Natural killer cell (primary cell): ENCODE results near the gene SPOCK1. TPM values are rescaled to one million over a fixed set of nuclear protein-coding genes. Genes with fewer than 3 reads are reported as not detected.
"Not testable (repeated sequence)": the region's sequence is repeated elsewhere in the genome, so short reads cannot be mapped to it uniquely, and the experiment has no call there.

Source experiments
- ATAC-seq, 3 donors: fragments of 150-1000 bp in 2 of 3; fragments of 200-7000 bp in 1 of 3; cut with Tn5 transposase; 1 replicate in 1 of 3; 2 replicates in 2 of 3; pipeline ENCODE4 v1.10.0; 2021; ENCODE audit warnings: mild to moderate bottlenecking in 2 of 3, moderate library complexity in 2 of 3
- DNase-seq, 2 donors: peaks; one replicate each; pipeline versions ENCODE4 v3.0.0 to v3.0.0-alpha.2; 2013 to 2021; ENCODE audit warnings: mixed read lengths in 1 of 2
- H3K27ac ChIP-seq: one replicate; pipeline ENCODE4 v1.5.1; 2013; ENCODE audit warnings: mild to moderate bottlenecking, low read length
- H3K27me3 ChIP-seq: one replicate; pipeline ENCODE4 v1.6.1; 2013; ENCODE audit warnings: low read length; ENCODE audit not compliant: control insufficient read depth, insufficient read depth
- H3K36me3 ChIP-seq: one replicate; pipeline ENCODE4 v1.6.1; 2013; ENCODE audit warnings: low read length; ENCODE audit not compliant: control insufficient read depth, insufficient read depth
- H3K4me1 ChIP-seq: one replicate; pipeline ENCODE4 v1.6.1; 2013; ENCODE audit warnings: low read length; ENCODE audit not compliant: control insufficient read depth, insufficient read depth
- H3K4me3 ChIP-seq: one replicate; pipeline ENCODE4 v1.5.1; 2013; ENCODE audit warnings: low read length
- H3K9me3 ChIP-seq: one replicate; pipeline ENCODE4 v1.6.1; 2013; ENCODE audit warnings: low read length; ENCODE audit not compliant: control insufficient read depth, insufficient read depth
- H3K27ac Mint-ChIP-seq, 2 donors: one replicate each; pipeline ENCODE4 v1.8.0; 2022; ENCODE audit warnings: mild to moderate bottlenecking in 2 of 2, mixed read lengths in 2 of 2, moderate library complexity in 1 of 2
- H3K27me3 Mint-ChIP-seq, 2 donors: one replicate each; pipeline ENCODE4 v1.8.0; 2022; ENCODE audit warnings: low read depth in 2 of 2, mixed read lengths in 2 of 2
- H3K36me3 Mint-ChIP-seq: one replicate; pipeline ENCODE4 v1.8.0; 2022; ENCODE audit warnings: mixed read lengths
- H3K4me1 Mint-ChIP-seq, 2 donors: one replicate each; pipeline ENCODE4 v1.8.0; 2022; ENCODE audit warnings: mixed read lengths in 2 of 2
- H3K4me3 Mint-ChIP-seq: one replicate; pipeline ENCODE4 v1.8.0; 2022; ENCODE audit warnings: mild to moderate bottlenecking, moderate library complexity, mixed read lengths
- H3K9me3 Mint-ChIP-seq, 2 donors: one replicate each; pipeline ENCODE4 v1.8.0; 2022; ENCODE audit warnings: mixed read lengths in 2 of 2
- WGBS: methylation state at CpG from one replicate; pipeline ENCODE4 v1.1.7; 2013; ENCODE audit warnings: missing lambda C conversion rate; ENCODE audit not compliant: insufficient coverage; 5-methylcytosine and 5-hydroxymethylcytosine counted together
- intact Hi-C: fragments of 100-400 bp; cut with micrococcal nuclease; formaldehyde crosslinking; loops from one replicate; pipeline ENCODE4 v1.14.2; 2022
- total RNA-seq, 4 donors: library from RNA; stranded (reverse); fragments of 120-200 nt in 1 of 4; gene quantifications; one replicate each; pipeline versions ENCODE4 v1.2.3 to v1.2.4, GENCODE V29; 2013 to 2022
- TF ChIP-seq, protein P1 (sequence below): fragments of 200-600 bp; IDR thresholded peaks from one replicate; pipeline ENCODE4 v1.8.0; 2022; ENCODE audit warnings: antibody characterized with exemption

Gene SPOCK1
- total RNA-seq, 3 donors from 2014 or later (not counting 1 experiment from before 2014, with no cell fraction given), result 0.09 to 1.6 (median 0.61) TPM

DNA sequence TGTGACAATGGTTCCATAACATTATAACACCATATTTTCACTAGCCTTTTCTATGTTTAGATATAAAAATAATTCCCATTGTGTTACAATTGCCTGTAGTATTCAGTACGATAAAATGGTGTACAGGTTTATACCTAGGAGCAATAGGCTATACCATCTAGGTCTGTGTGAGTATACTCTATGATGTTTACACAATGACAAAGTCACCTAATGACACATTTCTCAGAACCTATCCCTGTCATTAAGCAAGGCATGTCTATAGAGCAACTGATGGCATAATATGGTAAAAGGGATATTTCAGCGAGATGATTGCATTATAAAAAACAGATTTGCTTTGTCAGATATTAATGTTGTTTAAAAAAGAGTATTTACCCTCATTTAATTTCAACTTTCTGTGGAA, 517.2 kb downstream of the SPOCK1 start:
- DNase-seq (no peak), ATAC-seq (no peak)
- H3K9me3 ChIP-seq, result no peaks in the 10 kb centered on the region
- no peak overlapping the region for H3K27ac ChIP-seq
- no peak overlapping the region for H3K4me3 ChIP-seq
- Mint-ChIP-seq H3K27me3 (no peaks in the 10 kb centered on the region), H3K9me3 (peaks cover 4 to 7% of the 10 kb centered on the region in 2 donors), H3K36me3 (no peaks in the 10 kb centered on the region), H3K4me3 (no peak overlapping the region), H3K4me1 (no peaks in the 10 kb centered on the region), H3K27ac (no peak overlapping the region)
- WGBS, result no CpG with 5 or more reads among the region's 2 CpGs
- intact Hi-C loops, result no loop called here
- TF ChIP-seq, protein P1, sequence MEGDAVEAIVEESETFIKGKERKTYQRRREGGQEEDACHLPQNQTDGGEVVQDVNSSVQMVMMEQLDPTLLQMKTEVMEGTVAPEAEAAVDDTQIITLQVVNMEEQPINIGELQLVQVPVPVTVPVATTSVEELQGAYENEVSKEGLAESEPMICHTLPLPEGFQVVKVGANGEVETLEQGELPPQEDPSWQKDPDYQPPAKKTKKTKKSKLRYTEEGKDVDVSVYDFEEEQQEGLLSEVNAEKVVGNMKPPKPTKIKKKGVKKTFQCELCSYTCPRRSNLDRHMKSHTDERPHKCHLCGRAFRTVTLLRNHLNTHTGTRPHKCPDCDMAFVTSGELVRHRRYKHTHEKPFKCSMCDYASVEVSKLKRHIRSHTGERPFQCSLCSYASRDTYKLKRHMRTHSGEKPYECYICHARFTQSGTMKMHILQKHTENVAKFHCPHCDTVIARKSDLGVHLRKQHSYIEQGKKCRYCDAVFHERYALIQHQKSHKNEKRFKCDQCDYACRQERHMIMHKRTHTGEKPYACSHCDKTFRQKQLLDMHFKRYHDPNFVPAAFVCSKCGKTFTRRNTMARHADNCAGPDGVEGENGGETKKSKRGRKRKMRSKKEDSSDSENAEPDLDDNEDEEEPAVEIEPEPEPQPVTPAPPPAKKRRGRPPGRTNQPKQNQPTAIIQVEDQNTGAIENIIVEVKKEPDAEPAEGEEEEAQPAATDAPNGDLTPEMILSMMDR, result no peak
- no peaks in the 10 kb centered on the region for H3K4me1 ChIP-seq
- no peaks in the 10 kb centered on the region for H3K36me3 ChIP-seq
- no peaks in the 10 kb centered on the region for H3K27me3 ChIP-seq

GRCh38 chr5:136979131-136979530, 520.0 kb downstream of the SPOCK1 start:
- intact Hi-C loops, result no loop called here
- TF ChIP-seq, protein P1, result no peak
- Histone ChIP-seq H3K4me3 (no peak overlapping the region), H3K36me3 (no peaks in the 10 kb centered on the region), H3K9me3 (no peaks in the 10 kb centered on the region), H3K27me3 (no peaks in the 10 kb centered on the region), H3K27ac (no peak overlapping the region), H3K4me1 (no peaks in the 10 kb centered on the region)
- Mint-ChIP-seq H3K36me3 (no peaks in the 10 kb centered on the region), H3K4me1 (no peaks in the 10 kb centered on the region), H3K27ac (no peak overlapping the region), H3K27me3 (no peaks in the 10 kb centered on the region), H3K9me3 (peaks cover 6 to 7% of the 10 kb centered on the region in 2 donors), H3K4me3 (no peak overlapping the region)
- DNase-seq (no peak), ATAC-seq (no peak)
- WGBS, result 75% methylated on average over 5 of the region's 5 CpGs

GRCh38 chr5:136963504-136963903, 535.6 kb downstream of the SPOCK1 start:
- no peaks in the 10 kb centered on the region for H3K4me1 ChIP-seq
- H3K4me3 ChIP-seq, result no peak overlapping the region
- H3K36me3 ChIP-seq, result no peaks in the 10 kb centered on the region
- Mint-ChIP-seq H3K27ac (no peak overlapping the region), H3K9me3 (peaks cover 12 to 14% of the 10 kb centered on the region in 2 donors), H3K27me3 (no peaks in the 10 kb centered on the region), H3K4me1 (no peaks in the 10 kb centered on the region), H3K36me3 (no peaks in the 10 kb centered on the region), H3K4me3 (no peak overlapping the region)
- intact Hi-C loops, result no loop called here
- no peaks in the 10 kb centered on the region for H3K27me3 ChIP-seq
- no peak for ATAC-seq
- DNase-seq, result no peak
- peaks cover 9% of the 10 kb centered on the region for H3K9me3 ChIP-seq
- 66% methylated on average over 3 of the region's 3 CpGs for WGBS
- H3K27ac ChIP-seq, result no peak overlapping the region
- TF ChIP-seq, protein P1, result no peak

GRCh38 chr5:136957428-136957827, 541.7 kb downstream of the SPOCK1 start:
- H3K9me3 Mint-ChIP-seq, result peaks cover 8 to 26% of the 10 kb centered on the region in 2 donors
- H3K27me3 Mint-ChIP-seq, result no peaks in the 10 kb centered on the region
- H3K4me3 Mint-ChIP-seq, result no peak overlapping the region
- Histone ChIP-seq H3K36me3 (no peaks in the 10 kb centered on the region), H3K4me1 (no peaks in the 10 kb centered on the region), H3K27ac (no peak overlapping the region), H3K4me3 (no peak overlapping the region), H3K9me3 (peaks cover 5% of the 10 kb centered on the region), H3K27me3 (no peaks in the 10 kb centered on the region)
- DNase-seq, result no peak
- intact Hi-C loops, result no loop called here
- TF ChIP-seq, protein P1, result no peak
- no peak for ATAC-seq
- no peaks in the 10 kb centered on the region for H3K36me3 Mint-ChIP-seq
- H3K4me1 Mint-ChIP-seq, result no peaks in the 10 kb centered on the region
- WGBS, result 78% methylated on average over 2 of the region's 2 CpGs
- H3K27ac Mint-ChIP-seq, result no peak overlapping the region

- H3K4me3 Mint-ChIP-seq, H3K27ac ChIP-seq, DNase-seq, intact Hi-C loops, H3K4me3 ChIP-seq, H3K27me3 ChIP-seq, H3K27ac Mint-ChIP-seq, H3K9me3 ChIP-seq, H3K4me1 ChIP-seq, H3K36me3 ChIP-seq, H3K4me1 Mint-ChIP-seq, ATAC-seq, H3K27me3 Mint-ChIP-seq: not testable (repeated sequence)
- 91% methylated on average over 5 of the region's 5 CpGs for WGBS
- H3K9me3 Mint-ChIP-seq, result peaks cover 18 to 32% of the 10 kb centered on the region in 2 donors
- peaks cover 20% of the 10 kb centered on the region for H3K36me3 Mint-ChIP-seq
Measured at GRCh38 chr5:136954142-136954541, 545.0 kb downstream of the SPOCK1 start.
